HepG2 (cell line): ENCODE data around the gene P2RY6.

ENCODE experiments used
- BHLHE40 ChIP-seq: IDR thresholded peaks from 2 replicates; pipeline ENCODE4 v1.6.1; 2011; ENCODE audit warnings: low read length, improper control_type of control experiment
- CEBPB ChIP-seq: IDR thresholded peaks from 2 replicates; pipeline ENCODE4 v1.6.1; 2011; ENCODE audit warnings: low read depth, low read length, improper control_type of control experiment, borderline replicate concordance
- GTF2F1 ChIP-seq: fragments of 150-350 bp; IDR thresholded peaks from 2 replicates; pipeline ENCODE4 v1.6.1; 2014; ENCODE audit warnings: low read length
- YY1 ChIP-seq: IDR thresholded peaks from 2 replicates; pipeline ENCODE4 v1.6.1; 2011; ENCODE audit warnings: low read length, low read depth, moderate library complexity, mild to moderate bottlenecking; ENCODE audit not compliant: insufficient read depth, insufficient replicate concordance
- ZBTB14 ChIP-seq: sonication (generic); formaldehyde crosslinking; IDR thresholded peaks from 2 replicates; pipeline ENCODE4 v1.4.0; 2020; ENCODE audit warnings: missing genetic modification reagents
- ZBTB26 ChIP-seq: IDR thresholded peaks from 2 replicates; pipeline ENCODE4 v1.6.1; 2016; ENCODE audit warnings: missing compliant biosample characterization, missing genetic modification reagents, borderline replicate concordance
- ZNF615 ChIP-seq: sonication (generic); formaldehyde crosslinking; IDR thresholded peaks from 2 replicates; pipeline ENCODE4 v1.5.0; 2020; ENCODE audit warnings: mild to moderate bottlenecking, missing genetic modification reagents, borderline replicate concordance

- TF ChIP-seq GTF2F1 (no peak), ZBTB14 (no peak), CEBPB (no peak), YY1 (no peak), ZNF615 (CRISPR knock-in tag) (no peak), BHLHE40 (no peak), ZBTB26 (CRISPR knock-in tag) (no peak)
Observed at GRCh38 chr11:73243093-73243485, 29.0 kb upstream of the P2RY6 start.
